ENCODE data around the gene ENOX1. TPM values are rescaled to one million over a fixed set of nuclear protein-coding genes. Genes with fewer than 3 reads are reported as not detected.

ENOX1 gene
- total and polyA plus RNA-seq, 2 of the 8 experiments (the other 6 are each of a cell fraction or from before 2014, with no cell fraction given): 0.23 to 0.37 TPM

GRCh38 chr13:43537124-43537523 lies 249.6 kb downstream of the ENOX1 start:
- H2BK20ac ChIP-seq (ENCODE audit: low read length): no peak overlapping the region
- H3K36me3 ChIP-seq (ENCODE audit: control insufficient read depth in 2 of 4, insufficient read depth in 4 of 4, low read length in 3 of 4): no peaks in the 10 kb centered on the region
- no peak overlapping the region for H3K9ac ChIP-seq (replicated peaks in 1 of 4; ENCODE audit: extremely low read depth in 1 of 4, low read depth in 3 of 4, low read length in 3 of 4)
- no peak overlapping the region for H3K18ac ChIP-seq (ENCODE audit: extremely low read depth, low read length)
- FAIRE-seq: no peak
- no peak overlapping the region for H2AK5ac ChIP-seq (ENCODE audit: low read depth, low read length)
- H3K27ac ChIP-seq (ENCODE audit: low read depth, low read length): no peak overlapping the region
- H3K23ac ChIP-seq (ENCODE audit: insufficient read length): no peak overlapping the region
- ChIA-PET POLR2A (ENCODE audit: partially characterized antibody) (no interaction called here), CTCF (ENCODE audit: partially characterized antibody) (interaction anchor here (1.4 kb wide), 1 partner anchor 232 kb away, joined by 3 read pairs; no protein-coding TSS in a partner anchor)
- no peaks in the 10 kb centered on the region for H3K4me1 ChIP-seq (replicated peaks in 1 of 4; ENCODE audit: control insufficient read depth in 3 of 4, insufficient read depth in 4 of 4, low read length in 3 of 4)
- H4K5ac ChIP-seq (ENCODE audit: insufficient read length, low read depth, low read length): no peak overlapping the region
- H3K9me3 ChIP-seq (ENCODE audit: insufficient read depth in 2 of 2, low read depth in 1 of 2, low read length in 1 of 2): no peaks in the 10 kb centered on the region
- no peak overlapping the region for H4K8ac ChIP-seq (ENCODE audit: extremely low read depth, insufficient read depth, low read length)
- H2BK12ac ChIP-seq (ENCODE audit: low read depth, low read length): no peak overlapping the region
- no peak for DNase-seq (ENCODE audit: low read depth in 1 of 2, low spot score in 2 of 2)
- H3K4me3 ChIP-seq (ENCODE audit: extremely low read depth in 1 of 4, insufficient read depth in 2 of 4, low read depth in 3 of 4, low read length in 4 of 4): no peak overlapping the region
- H2AFZ ChIP-seq (ENCODE audit: low read length): no peak overlapping the region
- no peak overlapping the region for H3K14ac ChIP-seq (ENCODE audit: insufficient read length)
- H4K20me1 ChIP-seq (replicated peaks in 1 of 2; ENCODE audit: control insufficient read depth in 1 of 2, insufficient read depth in 2 of 2, low read length in 2 of 2): no peaks in the 10 kb centered on the region
- TF ChIP-seq EZH2 (IDR thresholded peaks at IDR 0.05; ENCODE audit: low read depth, low read length, severe bottlenecking): no peak
- TF ChIP-seq HDAC2 (IDR thresholded peaks at IDR 0.05; ENCODE audit: borderline replicate concordance in 1 of 2, low read depth in 2 of 2, low read length in 2 of 2): no peak
- H3K56ac ChIP-seq (replicated peaks; ENCODE audit: insufficient read length, low read depth, low read length): no peak overlapping the region
- H3K4ac ChIP-seq (replicated peaks; ENCODE audit: insufficient read length, low read depth, low read length): no peak overlapping the region
- H3K4me2 ChIP-seq (ENCODE audit: insufficient read depth in 1 of 2, low read depth in 2 of 2, low read length in 2 of 2): no peak overlapping the region
- no peak overlapping the region for H2BK120ac ChIP-seq (replicated peaks; ENCODE audit: low read depth, low read length)
- 86% methylated on average over 2 of the region's 2 CpGs; no CpG with 5 or more reads in 1 of the 2 experiments for WGBS, 2 experiments (ENCODE audit: extremely low coverage in 1 of 2, insufficient coverage in 1 of 2, insufficient read length in 1 of 2, insufficient replicate concordance in 2 of 2, low coverage in 1 of 2, low lambda C conversion rate in 2 of 2, missing lambda C conversion rate in 1 of 2)
- no peaks in the 10 kb centered on the region for H3K79me1 ChIP-seq (ENCODE audit: low read depth, low read length)
- no peak overlapping the region for H2BK5ac ChIP-seq (ENCODE audit: low read depth, low read length)
- H4K91ac ChIP-seq (replicated peaks; ENCODE audit: insufficient read length, low read length): no peak overlapping the region
- no peaks in the 10 kb centered on the region for H3K23me2 ChIP-seq (ENCODE audit: low read depth, low read length)
- no peak overlapping the region for H2BK15ac ChIP-seq (ENCODE audit: low read length)
- H3K79me2 ChIP-seq (ENCODE audit: control insufficient read depth in 1 of 2, insufficient read depth in 2 of 2, low read length in 2 of 2): no peaks in the 10 kb centered on the region
- H3K27me3 ChIP-seq (replicated peaks in 1 of 4; ENCODE audit: control insufficient read depth in 3 of 4, extremely low read depth in 1 of 4, insufficient read depth in 3 of 4, low read length in 3 of 4): no peaks in the 10 kb centered on the region

All from H1 (cell line).